IPS DF 6.9 (cell line): ENCODE data around the gene PLCL2.

Source experiments
- DNase-seq: peaks from one replicate; pipeline ENCODE4 v3.0.0-alpha.2; 2013; ENCODE audit warnings: low read depth, low spot score
- H3K27ac ChIP-seq: one replicate; pipeline ENCODE4 v1.5.1; 2013; ENCODE audit warnings: low read length, control low read depth
- H3K27me3 ChIP-seq: 2 replicates; pipeline ENCODE4 v1.6.1; 2013; ENCODE audit warnings: mild to moderate bottlenecking, low read length; ENCODE audit not compliant: control insufficient read depth, insufficient read depth
- H3K36me3 ChIP-seq: 2 replicates; pipeline ENCODE4 v1.6.1; 2013; ENCODE audit warnings: low read length; ENCODE audit not compliant: control insufficient read depth, insufficient read depth
- H3K4me1 ChIP-seq: 2 replicates; pipeline ENCODE4 v1.6.1; 2013; ENCODE audit warnings: low read length; ENCODE audit not compliant: control insufficient read depth, insufficient read depth
- H3K4me3 ChIP-seq: 2 replicates; pipeline ENCODE4 v1.5.1; 2013; ENCODE audit warnings: mild to moderate bottlenecking, low read length
- H3K9me3 ChIP-seq: 2 replicates; pipeline ENCODE4 v1.6.1; 2013; ENCODE audit warnings: low read length, inconsistent platforms; ENCODE audit not compliant: control insufficient read depth, insufficient read depth
- WGBS: extraction: QIAGEN DNeasy Blood & Tissue Kit; methylation state at CpG from one replicate; pipeline ENCODE4 v1.1.7; 2013; ENCODE audit warnings: mixed read lengths, missing lambda C conversion rate; ENCODE audit not compliant: insufficient read length, insufficient coverage; 5-methylcytosine and 5-hydroxymethylcytosine counted together

The PLCL2 gene

GRCh38 chr3:16893618-16894200, 9.0 kb downstream of the PLCL2 start:
- Histone ChIP-seq H3K4me1 (peaks cover 2% of the 10 kb centered on the region; the same call in 1 of the 2 replicates), H3K4me3 (no peak overlapping the region), H3K36me3 (no peaks in the 10 kb centered on the region), H3K9me3 (no peaks in the 10 kb centered on the region), H3K27ac (no peak overlapping the region), H3K27me3 (no peaks in the 10 kb centered on the region)
- no peak for DNase-seq
- no CpG with 5 or more reads among the region's 1 CpG for WGBS

GRCh38 chr3:16896094-16896627, 11.4 kb downstream of the PLCL2 start:
- no peaks in the 10 kb centered on the region for H3K9me3 ChIP-seq
- no peak overlapping the region for H3K4me3 ChIP-seq
- no CpG with 5 or more reads among the region's 5 CpGs for WGBS
- no peak for DNase-seq
- H3K27me3 ChIP-seq = no peaks in the 10 kb centered on the region
- no peaks in the 10 kb centered on the region for H3K4me1 ChIP-seq
- H3K27ac ChIP-seq = no peak overlapping the region
- H3K36me3 ChIP-seq = no peaks in the 10 kb centered on the region

GRCh38 chr3:16896820-16897219, 12.1 kb downstream of the PLCL2 start:
- Histone ChIP-seq H3K27ac (no peak overlapping the region), H3K36me3 (no peaks in the 10 kb centered on the region), H3K27me3 (no peaks in the 10 kb centered on the region), H3K4me1 (no peaks in the 10 kb centered on the region), H3K4me3 (no peak overlapping the region), H3K9me3 (no peaks in the 10 kb centered on the region)
- DNase-seq = no peak
- no CpG with 5 or more reads among the region's 5 CpGs for WGBS

- Histone ChIP-seq H3K9me3 (no peaks in the 10 kb centered on the region), H3K36me3 (no peaks in the 10 kb centered on the region), H3K4me3 (no peak overlapping the region), H3K27me3 (no peaks in the 10 kb centered on the region), H3K27ac (no peak overlapping the region), H3K4me1 (no peaks in the 10 kb centered on the region)
- WGBS = no CpG with 5 or more reads among the region's 11 CpGs
- no peak for DNase-seq
Measured at GRCh38 chr3:16897254-16897926, 12.6 kb downstream of the PLCL2 start.

- Histone ChIP-seq H3K27me3 (no peaks in the 10 kb centered on the region), H3K9me3 (no peaks in the 10 kb centered on the region), H3K4me1 (no peaks in the 10 kb centered on the region), H3K4me3 (no peak overlapping the region), H3K36me3 (no peaks in the 10 kb centered on the region), H3K27ac (no peak overlapping the region)
- WGBS = no CpG with 5 or more reads among the region's 7 CpGs
- DNase-seq = no peak
Measured at GRCh38 chr3:16898595-16899395, 14.0 kb downstream of the PLCL2 start.

GRCh38 chr3:16899919-16900318, 15.2 kb downstream of the PLCL2 start:
- H3K27me3 ChIP-seq = no peaks in the 10 kb centered on the region
- H3K4me1 ChIP-seq = no peaks in the 10 kb centered on the region
- H3K9me3 ChIP-seq = no peaks in the 10 kb centered on the region
- H3K36me3 ChIP-seq = no peaks in the 10 kb centered on the region
- H3K27ac ChIP-seq = no peak overlapping the region
- DNase-seq = no peak
- no CpG with 5 or more reads among the region's 1 CpG for WGBS
- H3K4me3 ChIP-seq = no peak overlapping the region

GRCh38 chr3:16900779-16901440, 16.2 kb downstream of the PLCL2 start:
- Histone ChIP-seq H3K36me3 (no peaks in the 10 kb centered on the region), H3K4me1 (peaks cover 3% of the 10 kb centered on the region; the same call in 1 of the 2 replicates), H3K4me3 (no peak overlapping the region), H3K27me3 (no peaks in the 10 kb centered on the region), H3K27ac (no peak overlapping the region), H3K9me3 (no peaks in the 10 kb centered on the region)
- no peak for DNase-seq
- no CpG with 5 or more reads among the region's 4 CpGs for WGBS

GRCh38 chr3:16904423-16905417, 20.0 kb downstream of the PLCL2 start:
- H3K36me3 ChIP-seq = no peaks in the 10 kb centered on the region
- no peaks in the 10 kb centered on the region for H3K9me3 ChIP-seq
- H3K4me1 ChIP-seq = peaks cover 3% of the 10 kb centered on the region; the same call in 1 of the 2 replicates
- H3K4me3 ChIP-seq = no peak overlapping the region
- no peak for DNase-seq
- no peak overlapping the region for H3K27ac ChIP-seq
- WGBS = no CpG with 5 or more reads among the region's 4 CpGs
- no peaks in the 10 kb centered on the region for H3K27me3 ChIP-seq

GRCh38 chr3:16905704-16906103, 20.9 kb downstream of the PLCL2 start:
- no peak for DNase-seq
- H3K36me3 ChIP-seq = no peaks in the 10 kb centered on the region
- no peaks in the 10 kb centered on the region for H3K9me3 ChIP-seq
- H3K27ac ChIP-seq = no peak overlapping the region
- no peaks in the 10 kb centered on the region for H3K27me3 ChIP-seq
- WGBS = no CpG with 5 or more reads among the region's 1 CpG
- no peak overlapping the region for H3K4me3 ChIP-seq
- H3K4me1 ChIP-seq = peaks cover 3% of the 10 kb centered on the region; the same call in 1 of the 2 replicates
